Fibroblast of lung (primary cell): ENCODE measurements around the gene KIAA1217. TPM values are rescaled to one million over a fixed set of nuclear protein-coding genes. Genes with fewer than 3 reads are reported as not detected.

ENCODE experiments used
- DNase-seq, 2 donors: peaks; one replicate each; pipeline versions ENCODE4 v3.0.0 to v3.0.0-alpha.2; 2010; ENCODE audit warnings: low read depth in 2 of 2
- H2AFZ ChIP-seq: 2 replicates; pipeline ENCODE4 v1.5.1; 2012; ENCODE audit warnings: low read length, control low read depth, inconsistent platforms
- H3K27ac ChIP-seq: 2 replicates; pipeline ENCODE4 v1.5.1; 2011; ENCODE audit warnings: low read length, control low read depth; ENCODE audit not compliant: insufficient read depth
- H3K27me3 ChIP-seq: 2 replicates; pipeline ENCODE4 v1.5.1; 2011; ENCODE audit warnings: mild to moderate bottlenecking, low read length; ENCODE audit not compliant: control insufficient read depth, insufficient read depth
- H3K36me3 ChIP-seq: 2 replicates; pipeline ENCODE4 v1.5.1; 2011; ENCODE audit warnings: low read length; ENCODE audit not compliant: control insufficient read depth, insufficient read depth
- H3K4me1 ChIP-seq: 2 replicates; pipeline ENCODE4 v1.5.1; 2011; ENCODE audit warnings: low read length; ENCODE audit not compliant: control insufficient read depth, insufficient read depth; ENCODE audit errors: extremely low read depth
- H3K4me2 ChIP-seq: 2 replicates; pipeline ENCODE4 v1.5.1; 2011; ENCODE audit warnings: low read length, control low read depth; ENCODE audit not compliant: insufficient read depth; ENCODE audit errors: extremely low read depth
- H3K4me3 ChIP-seq, 4 experiments: fragments of 200-600 bp in 1 of 4; sonication (generic) in 1 of 4; replicated peaks in 1 of 4; 2 replicates each; pipeline ENCODE4 v1.5.1; 2011 to 2016; ENCODE audit warnings: low read length in 4 of 4, low read depth in 3 of 4, mild to moderate bottlenecking in 3 of 4, control low read depth in 2 of 4, inconsistent platforms in 1 of 4, mixed read lengths in 1 of 4; ENCODE audit not compliant: insufficient read depth in 1 of 4; ENCODE audit errors: control extremely low read depth in 1 of 4
- H3K79me2 ChIP-seq: 2 replicates; pipeline ENCODE4 v1.5.1; 2012; ENCODE audit warnings: mild to moderate bottlenecking, low read length, inconsistent platforms; ENCODE audit not compliant: control insufficient read depth, insufficient read depth
- H3K9ac ChIP-seq: 2 replicates; pipeline ENCODE4 v1.5.1; 2011; ENCODE audit warnings: mild to moderate bottlenecking, low read length, control low read depth; ENCODE audit not compliant: insufficient read depth
- H3K9me3 ChIP-seq: 2 replicates; pipeline ENCODE4 v1.5.1; 2012; ENCODE audit warnings: low read depth, low read length; ENCODE audit not compliant: control insufficient read depth, insufficient read depth
- H4K20me1 ChIP-seq: 2 replicates; pipeline ENCODE4 v1.5.1; 2011; ENCODE audit warnings: low read length; ENCODE audit not compliant: control insufficient read depth, insufficient read depth; ENCODE audit errors: extremely low read depth
- EZH2 ChIP-seq: IDR thresholded peaks from 2 replicates; pipeline ENCODE4 v1.5.1; 2012; ENCODE audit warnings: low read length, control low read depth, mild to moderate bottlenecking; ENCODE audit errors: missing control alignments
- polyA plus RNA-seq, 2 donors: library from polyadenylated mRNA; depleted of rRNA in 1 of 2; stranded (reverse) in 1 of 2; unstranded in 1 of 2; fragments of >200 nt; gene quantifications; 2 replicates each; pipeline ENCODE4 v1.2.1, GENCODE V29; 2011 to 2012; ENCODE audit warnings: missing spikeins in 1 of 2
- total RNA-seq: library from RNA; depleted of rRNA; stranded (reverse); fragments of >200 nt; gene quantifications from 2 replicates; pipeline ENCODE4 v1.2.1, GENCODE V29; 2014
- TF ChIP-seq, protein P1 (sequence below), 2 donors: IDR thresholded peaks in 1 of 2; conservative IDR thresholded peaks in 1 of 2; 1 replicate in 1 of 2; 2 replicates in 1 of 2; pipeline ENCODE4 v1.5.1; 2011 to 2012; ENCODE audit warnings: low read length in 2 of 2, control low read depth in 1 of 2, inconsistent platforms in 1 of 2, low read depth in 1 of 2, mild to moderate bottlenecking in 1 of 2

The KIAA1217 gene
- total and polyA plus RNA-seq, 2 donors (not counting 1 experiment from before 2014, with no cell fraction given): 0.92 to 1.5 TPM

DNA sequence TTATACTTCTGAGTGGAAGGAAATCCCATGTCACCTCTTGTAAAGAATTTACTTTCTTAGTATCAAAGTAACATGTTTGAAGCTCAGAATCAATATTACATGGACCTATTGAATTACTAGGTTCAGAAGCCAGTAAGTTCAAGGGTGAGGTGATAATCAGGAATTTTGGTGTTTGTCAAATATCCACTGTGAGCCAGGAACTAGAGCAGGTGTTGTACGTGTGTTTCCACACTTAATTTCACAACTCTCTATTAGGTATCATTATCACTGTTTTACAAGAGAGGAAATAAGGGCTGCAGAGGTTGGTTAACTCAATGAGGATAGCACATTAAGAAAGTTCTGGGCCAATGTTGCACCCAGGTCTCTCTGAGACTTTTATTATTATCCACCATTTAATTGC, 130.4 kb downstream of the KIAA1217 start:
- Histone ChIP-seq H3K9ac (no peak overlapping the region), H3K36me3 (no peaks in the 10 kb centered on the region), H2AFZ (no peak overlapping the region), H3K4me3 (no peak overlapping the region), H3K27ac (no peak overlapping the region), H3K4me2 (no peak overlapping the region), H3K4me1 (no peaks in the 10 kb centered on the region), H4K20me1 (no peaks in the 10 kb centered on the region), H3K79me2 (no peaks in the 10 kb centered on the region), H3K27me3 (no peaks in the 10 kb centered on the region), H3K9me3 (no peaks in the 10 kb centered on the region)
- TF ChIP-seq, protein P1, sequence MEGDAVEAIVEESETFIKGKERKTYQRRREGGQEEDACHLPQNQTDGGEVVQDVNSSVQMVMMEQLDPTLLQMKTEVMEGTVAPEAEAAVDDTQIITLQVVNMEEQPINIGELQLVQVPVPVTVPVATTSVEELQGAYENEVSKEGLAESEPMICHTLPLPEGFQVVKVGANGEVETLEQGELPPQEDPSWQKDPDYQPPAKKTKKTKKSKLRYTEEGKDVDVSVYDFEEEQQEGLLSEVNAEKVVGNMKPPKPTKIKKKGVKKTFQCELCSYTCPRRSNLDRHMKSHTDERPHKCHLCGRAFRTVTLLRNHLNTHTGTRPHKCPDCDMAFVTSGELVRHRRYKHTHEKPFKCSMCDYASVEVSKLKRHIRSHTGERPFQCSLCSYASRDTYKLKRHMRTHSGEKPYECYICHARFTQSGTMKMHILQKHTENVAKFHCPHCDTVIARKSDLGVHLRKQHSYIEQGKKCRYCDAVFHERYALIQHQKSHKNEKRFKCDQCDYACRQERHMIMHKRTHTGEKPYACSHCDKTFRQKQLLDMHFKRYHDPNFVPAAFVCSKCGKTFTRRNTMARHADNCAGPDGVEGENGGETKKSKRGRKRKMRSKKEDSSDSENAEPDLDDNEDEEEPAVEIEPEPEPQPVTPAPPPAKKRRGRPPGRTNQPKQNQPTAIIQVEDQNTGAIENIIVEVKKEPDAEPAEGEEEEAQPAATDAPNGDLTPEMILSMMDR (conservative IDR thresholded peaks at IDR 0.05 in 1 of 2, IDR thresholded peaks at IDR 0.05 in 1 of 2; ENCODE audit: low read depth in 1 of 2, low read length in 2 of 2): no peak
- TF ChIP-seq EZH2: no peak
- DNase-seq: no peak

DNA sequence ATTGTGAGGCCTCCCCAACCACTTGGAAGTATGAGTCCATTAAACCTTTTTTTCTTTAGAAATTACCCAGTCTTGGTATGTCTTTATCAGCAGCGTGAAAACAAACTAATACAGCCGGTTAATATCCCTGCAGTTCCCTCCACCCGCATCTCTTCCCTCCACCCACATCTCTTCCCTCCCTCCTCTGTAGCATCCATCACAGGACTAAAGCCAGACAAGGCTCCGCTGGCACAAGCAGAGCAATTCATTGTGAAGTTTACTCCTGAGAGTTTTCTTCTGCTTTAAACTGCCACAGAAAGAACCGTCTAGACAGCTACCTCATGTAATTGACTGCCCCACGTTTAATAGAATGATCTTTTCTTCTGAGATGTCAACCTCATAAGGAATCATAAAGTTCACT, 131.5 kb downstream of the KIAA1217 start:
- Histone ChIP-seq H3K79me2 (no peaks in the 10 kb centered on the region), H2AFZ (no peak overlapping the region), H3K27ac (no peak overlapping the region), H3K4me2 (no peak overlapping the region), H3K9ac (no peak overlapping the region), H3K36me3 (no peaks in the 10 kb centered on the region), H3K27me3 (no peaks in the 10 kb centered on the region), H3K4me1 (no peaks in the 10 kb centered on the region), H3K9me3 (no peaks in the 10 kb centered on the region), H3K4me3 (no peak overlapping the region), H4K20me1 (no peaks in the 10 kb centered on the region)
- TF ChIP-seq EZH2: no peak
- TF ChIP-seq, protein P1 (conservative IDR thresholded peaks at IDR 0.05 in 1 of 2, IDR thresholded peaks at IDR 0.05 in 1 of 2; ENCODE audit: low read depth in 1 of 2, low read length in 2 of 2): no peak
- peak in 1 of 2 donors; percentile 28 for DNase-seq

DNA sequence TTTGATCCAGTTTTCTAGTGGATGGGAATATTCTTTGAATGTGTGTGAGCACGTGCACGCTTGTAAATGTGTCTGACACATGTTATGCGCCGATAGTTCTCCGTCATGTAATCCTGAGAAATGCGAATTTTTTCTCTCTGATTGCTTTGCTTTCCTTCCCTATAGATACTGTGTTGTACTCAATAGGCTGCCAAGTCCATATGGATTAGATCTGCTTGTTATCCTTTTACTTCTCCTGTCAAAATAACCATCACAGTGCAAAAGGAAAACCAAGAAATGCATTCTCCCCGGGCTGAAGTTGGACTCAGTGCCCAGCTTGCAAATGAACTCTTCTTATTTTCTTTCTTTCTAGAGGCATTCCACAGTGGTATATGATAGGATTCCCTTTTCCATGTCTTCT, 131.9 kb downstream of the KIAA1217 start:
- Histone ChIP-seq H3K4me3 (no peak overlapping the region), H3K9ac (no peak overlapping the region), H2AFZ (no peak overlapping the region), H3K9me3 (no peaks in the 10 kb centered on the region), H3K27me3 (no peaks in the 10 kb centered on the region), H3K4me1 (no peaks in the 10 kb centered on the region), H3K27ac (no peak overlapping the region), H3K4me2 (no peak overlapping the region), H4K20me1 (no peaks in the 10 kb centered on the region), H3K79me2 (no peaks in the 10 kb centered on the region), H3K36me3 (no peaks in the 10 kb centered on the region)
- TF ChIP-seq, protein P1 (conservative IDR thresholded peaks at IDR 0.05 in 1 of 2, IDR thresholded peaks at IDR 0.05 in 1 of 2; ENCODE audit: low read depth in 1 of 2, low read length in 2 of 2): no peak
- TF ChIP-seq EZH2: no peak
- peak in 1 of 2 donors; percentile 9 for DNase-seq
